GM03348 (cell line): ENCODE data around the gene RAPGEF1.
"Not testable (repeated sequence)": the region's sequence is repeated elsewhere in the genome, so short reads cannot be mapped to it uniquely, and the experiment has no call there.

Source experiments
- DNase-seq: peaks from one replicate; pipeline ENCODE4 v3.0.0; 2012; ENCODE audit warnings: low spot score

The RAPGEF1 gene

GRCh38 chr9:131685753-131686706, 53.8 kb downstream of the RAPGEF1 start:
- DNase-seq, result no peak

DNA sequence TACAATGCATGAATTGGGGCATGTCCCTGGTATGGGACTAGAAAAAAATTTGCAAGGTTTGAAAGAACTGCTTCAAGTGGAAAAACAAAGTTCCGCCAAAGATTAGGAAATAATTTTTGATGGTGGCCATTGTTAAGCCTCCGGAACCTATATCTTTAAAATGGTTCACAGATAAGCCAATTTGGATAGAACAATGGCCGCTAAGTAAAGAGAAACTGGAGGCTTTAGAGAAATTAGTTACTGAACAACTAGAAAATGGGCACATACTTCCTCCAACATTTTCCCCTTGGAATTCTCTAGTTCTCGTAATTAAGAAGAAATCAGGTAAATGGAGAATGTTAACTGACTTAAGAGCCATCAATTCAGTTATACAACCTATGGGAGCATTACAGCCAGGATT, 56.8 kb downstream of the RAPGEF1 start:
- DNase-seq, result not testable (repeated sequence)

GRCh38 chr9:131682261-131682660, 57.6 kb downstream of the RAPGEF1 start:
- DNase-seq, result no peak

DNA sequence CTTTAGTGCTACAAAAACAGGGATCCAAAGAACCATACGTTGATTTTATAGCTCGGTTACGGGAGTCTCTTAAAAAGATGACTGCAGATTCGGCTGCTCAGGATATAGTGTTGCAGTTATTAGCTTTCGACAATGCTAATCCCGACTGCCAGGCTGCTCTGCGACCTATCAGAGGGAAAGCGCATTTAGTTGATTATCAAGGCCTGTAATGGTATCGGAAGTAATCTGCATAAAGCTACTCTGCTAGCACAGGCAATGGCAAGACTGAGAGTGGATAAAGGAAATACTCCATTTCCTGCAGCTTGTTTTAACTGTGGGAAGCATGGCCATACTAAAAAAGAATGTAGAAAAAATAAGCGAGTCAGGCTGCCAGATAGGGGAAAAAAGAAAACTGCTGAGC, 58.0 kb downstream of the RAPGEF1 start:
- DNase-seq, result not testable (repeated sequence)

GRCh38 chr9:131681108-131681507, 58.8 kb downstream of the RAPGEF1 start:
- not testable (repeated sequence) for DNase-seq

DNA sequence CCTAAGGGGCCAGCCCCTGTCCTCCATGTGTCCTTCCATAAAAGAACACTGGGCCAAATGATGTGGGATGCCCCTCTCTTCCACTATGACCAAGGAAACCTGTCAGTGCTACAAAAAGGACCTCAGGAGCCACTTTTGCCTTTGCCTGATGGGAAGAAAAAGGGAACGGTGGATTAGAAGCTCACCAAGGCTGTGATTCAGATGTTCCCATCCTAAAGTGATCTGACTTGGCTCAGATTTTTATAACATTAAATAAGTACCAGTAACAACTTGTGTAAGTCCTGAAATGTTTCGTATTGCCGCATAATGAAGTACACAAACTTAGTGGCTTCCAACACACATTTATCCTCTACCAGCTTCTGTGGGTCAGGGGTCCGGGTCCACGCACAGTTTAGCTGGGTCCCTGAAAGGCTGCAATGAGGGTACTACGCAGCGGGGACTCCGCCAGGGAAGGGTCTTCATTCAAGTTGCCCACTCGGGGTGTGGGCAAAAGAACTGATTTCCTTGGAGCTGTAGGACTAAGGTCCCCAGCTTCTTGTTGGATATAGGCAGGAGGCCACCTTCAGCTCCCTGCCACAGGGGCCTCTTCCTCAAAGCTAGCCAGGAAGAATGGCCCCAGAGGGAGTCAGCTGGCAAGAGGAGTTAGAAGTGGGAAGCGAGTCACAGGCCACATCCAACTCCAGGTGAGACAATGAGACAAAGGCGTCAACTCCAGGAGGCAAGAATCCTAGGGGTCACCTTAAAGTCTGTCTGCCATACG, 60.4 kb downstream of the RAPGEF1 start:
- no peak for DNase-seq

- peak; percentile 92 for DNase-seq
Observed at GRCh38 chr9:131678499-131679111, 61.3 kb downstream of the RAPGEF1 start.

GRCh38 chr9:131677444-131678180, 62.3 kb downstream of the RAPGEF1 start:
- DNase-seq, result peak; percentile 71

DNA sequence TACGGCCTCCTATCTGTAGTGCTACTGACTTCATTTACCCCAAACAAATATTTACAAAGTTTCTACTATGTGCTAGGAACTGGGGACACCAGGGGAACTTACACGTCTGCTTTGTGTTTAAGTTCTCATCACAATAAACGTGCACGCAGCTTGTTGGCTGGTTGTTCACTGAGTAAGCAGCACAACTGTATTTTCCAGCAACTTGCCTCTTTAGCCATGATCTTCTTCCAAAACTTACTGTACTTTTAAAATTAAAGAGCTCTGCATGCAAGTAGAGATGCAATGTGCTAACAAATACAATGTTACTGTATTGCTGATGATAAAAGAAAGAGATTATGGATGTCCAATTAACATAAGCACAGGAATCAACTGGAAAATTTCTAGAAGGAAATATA, 62.8 kb downstream of the RAPGEF1 start:
- no peak for DNase-seq

- DNase-seq, result no peak
Observed at GRCh38 chr9:131676431-131676972, 63.4 kb downstream of the RAPGEF1 start.

GRCh38 chr9:131675437-131676022, 64.3 kb downstream of the RAPGEF1 start:
- DNase-seq, result no peak

DNA sequence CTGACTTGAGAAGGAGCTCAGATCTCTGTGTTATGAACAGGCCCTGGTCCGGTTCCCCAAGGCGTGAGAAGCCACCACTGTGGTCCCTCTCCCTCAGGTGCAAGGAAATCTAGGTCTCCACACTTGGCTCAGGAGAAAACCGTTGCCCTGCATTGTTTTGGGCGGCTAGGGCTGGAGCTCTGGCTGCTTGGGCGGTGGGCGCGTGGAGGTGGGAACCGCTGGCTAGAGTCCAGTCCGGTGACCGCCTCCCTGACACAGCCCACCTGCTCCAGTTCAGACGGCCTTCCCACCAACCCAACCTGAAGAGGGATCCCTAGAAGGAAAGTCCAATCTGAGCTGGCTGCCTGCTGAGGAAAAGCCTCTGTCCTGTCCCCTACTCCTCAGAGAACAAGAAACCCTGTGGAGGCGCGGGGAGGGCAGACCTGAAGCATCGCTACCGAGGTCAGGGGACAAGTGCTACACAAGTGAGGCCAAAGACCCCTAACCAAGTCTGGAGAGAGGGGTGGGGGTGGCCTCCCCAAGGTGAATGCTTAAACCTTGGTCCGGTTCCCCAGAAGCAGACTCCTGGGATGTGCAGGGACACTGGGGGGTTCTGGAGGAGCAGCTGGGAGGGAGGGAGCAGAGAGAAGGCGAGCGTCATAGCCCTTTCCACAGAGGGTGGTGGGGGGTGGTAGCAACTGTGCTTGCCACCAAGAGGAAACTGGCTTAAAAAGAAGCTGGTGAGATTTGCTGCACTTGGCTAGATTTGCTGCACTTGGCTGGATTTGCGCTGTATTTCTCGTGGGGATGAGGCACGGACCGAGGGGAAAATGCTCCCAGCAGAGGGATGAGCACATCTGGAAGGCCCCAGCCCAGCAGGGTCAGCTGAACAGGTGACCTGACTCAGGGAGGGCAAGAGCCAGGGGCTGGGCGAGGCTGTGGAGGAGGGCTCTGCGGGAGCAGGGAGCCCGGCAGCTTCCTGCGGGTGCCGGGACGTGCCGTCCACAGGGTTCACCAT, 65.2 kb downstream of the RAPGEF1 start:
- no peak for DNase-seq

DNA sequence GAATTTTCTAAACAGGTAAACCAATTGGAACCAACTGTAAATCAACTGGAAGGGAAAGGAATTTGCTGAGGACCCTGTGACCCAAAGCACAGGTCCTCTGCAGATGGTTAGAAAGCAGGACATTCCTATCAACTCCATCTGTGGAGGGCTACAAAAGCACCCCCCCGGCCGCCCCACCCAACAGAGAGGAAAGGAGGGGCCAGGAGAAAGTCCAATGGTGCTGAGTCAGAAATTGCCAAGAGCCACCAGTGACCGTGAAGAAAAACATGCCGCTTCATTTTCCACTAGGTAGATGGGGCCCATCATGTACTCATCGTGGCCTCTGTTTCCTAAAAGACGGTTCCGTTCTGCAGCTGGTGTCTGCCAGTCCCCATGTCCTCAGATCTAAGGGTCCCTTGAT, 66.3 kb downstream of the RAPGEF1 start:
- no peak for DNase-seq

DNA sequence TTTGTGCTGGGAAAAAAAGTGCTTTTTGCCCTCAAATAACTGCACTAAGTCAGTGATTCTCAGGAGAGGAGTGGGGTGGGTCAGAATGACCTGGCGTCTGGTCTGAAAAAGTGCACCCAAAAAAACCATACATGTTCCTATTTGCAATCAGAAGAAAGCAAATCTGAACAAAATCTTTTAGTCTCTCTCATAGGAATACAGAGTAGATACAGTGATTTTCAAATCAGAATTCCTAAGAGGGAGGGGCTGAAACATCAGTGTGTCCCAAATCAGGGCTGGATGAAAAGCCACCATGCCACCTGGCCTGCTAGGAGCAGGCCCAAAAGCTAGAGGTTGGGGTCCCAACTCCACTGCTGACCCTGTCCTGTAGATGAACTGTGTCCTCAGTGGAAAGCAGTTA, 66.8 kb downstream of the RAPGEF1 start:
- no peak for DNase-seq

DNA sequence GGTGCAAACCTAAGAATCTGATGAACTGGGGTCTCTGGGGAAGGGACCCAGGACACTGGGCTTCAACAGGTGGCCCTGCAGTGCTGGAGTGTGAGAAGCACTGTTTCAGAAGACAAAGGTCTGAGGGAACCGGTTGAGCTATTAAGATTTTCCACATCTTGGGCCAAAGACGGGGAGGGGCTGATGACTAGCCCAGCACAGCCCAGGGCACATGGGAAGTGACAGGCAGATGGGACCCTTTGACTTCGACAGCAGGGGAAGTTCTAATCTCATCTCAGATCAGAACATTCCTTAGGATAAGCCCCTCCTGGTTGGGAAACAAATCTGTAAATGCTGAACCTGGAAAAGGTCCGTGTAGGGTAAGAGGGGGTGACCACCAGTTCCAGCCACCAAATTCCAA, 67.4 kb downstream of the RAPGEF1 start:
- DNase-seq, result no peak

DNA sequence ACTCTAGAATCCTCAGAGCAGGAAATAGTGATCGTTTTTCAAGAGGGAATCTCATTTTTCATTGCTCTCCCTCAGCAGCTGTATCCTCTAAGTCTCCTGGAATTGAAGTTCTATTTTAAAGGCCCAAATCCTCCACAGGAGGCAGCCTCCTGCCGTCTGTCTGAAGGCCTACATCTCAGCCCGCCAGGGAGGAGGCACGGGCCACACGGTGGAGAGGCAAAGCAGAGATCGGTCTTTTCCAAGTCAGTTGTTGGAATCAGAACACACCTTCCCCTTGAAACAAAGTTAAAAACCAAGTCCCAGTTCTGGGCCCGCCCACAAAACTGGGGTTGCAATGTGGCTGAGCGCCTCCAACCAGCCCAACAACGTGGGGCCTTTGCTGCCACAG, 68.7 kb downstream of the RAPGEF1 start:
- DNase-seq, result no peak

GRCh38 chr9:131670247-131671132, 69.4 kb downstream of the RAPGEF1 start:
- no peak for DNase-seq

- peak; percentile 1 for DNase-seq
Observed at GRCh38 chr9:131669269-131670157, 70.4 kb downstream of the RAPGEF1 start.
